Esophagus squamous epithelium (tissue), 4 donors: ENCODE measurements around the gene CERT1.

ENCODE experiments used
- CTCF ChIP-seq, 6 experiments: fragments of 450-650 bp in 4 of 6; fragments of 200-600 bp in 2 of 6; sonication (generic) in 2 of 6; IDR thresholded peaks; one replicate each; pipeline ENCODE4 v1.5.1; 2016 to 2019; ENCODE audit warnings: antibody characterized with exemption in 6 of 6, mild to moderate bottlenecking in 4 of 6, moderate library complexity in 4 of 6
- POLR2A ChIP-seq, 4 donors: fragments of 450-650 bp; IDR thresholded peaks; one replicate each; pipeline ENCODE4 v1.6.1; 2017; ENCODE audit warnings: antibody characterized with exemption in 4 of 4, mild to moderate bottlenecking in 4 of 4, moderate library complexity in 3 of 4

GRCh38 chr5:75374394-75374814, 137.0 kb downstream of the CERT1 start:
- TF ChIP-seq CTCF (IDR thresholded peaks at IDR 0.05) (no peak), POLR2A (IDR thresholded peaks at IDR 0.05) (no peak)
